Globus pallidus (tissue), 1 donor: Measurements from ENCODE around the gene NT5C.

Experiments used
- DNase-seq: peaks from one replicate; pipeline ENCODE4 v3.0.0-alpha.2; 2015; ENCODE audit warnings: low spot score

Gene NT5C

DNA sequence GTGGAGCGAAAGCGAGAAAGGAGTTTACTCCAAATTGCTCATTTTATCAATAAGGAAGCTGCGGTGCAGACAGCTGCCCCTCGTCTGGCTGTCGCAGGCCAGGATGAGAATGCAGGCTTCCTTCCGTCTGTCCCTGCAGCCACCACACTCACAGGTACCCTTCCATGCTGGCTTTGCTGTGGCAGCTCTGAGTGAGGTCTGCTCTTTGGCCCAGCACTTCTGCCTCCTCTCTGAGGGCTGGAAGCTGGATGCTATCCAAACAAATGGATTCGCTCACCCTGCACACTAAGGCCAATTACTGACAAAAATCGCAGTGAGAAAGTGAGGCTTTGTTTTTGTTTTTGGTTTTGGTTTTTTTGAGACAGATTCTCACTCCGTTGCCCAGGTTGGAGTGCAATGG lies 14.8 kb downstream of the NT5C start:
- DNase-seq, result no peak

DNA sequence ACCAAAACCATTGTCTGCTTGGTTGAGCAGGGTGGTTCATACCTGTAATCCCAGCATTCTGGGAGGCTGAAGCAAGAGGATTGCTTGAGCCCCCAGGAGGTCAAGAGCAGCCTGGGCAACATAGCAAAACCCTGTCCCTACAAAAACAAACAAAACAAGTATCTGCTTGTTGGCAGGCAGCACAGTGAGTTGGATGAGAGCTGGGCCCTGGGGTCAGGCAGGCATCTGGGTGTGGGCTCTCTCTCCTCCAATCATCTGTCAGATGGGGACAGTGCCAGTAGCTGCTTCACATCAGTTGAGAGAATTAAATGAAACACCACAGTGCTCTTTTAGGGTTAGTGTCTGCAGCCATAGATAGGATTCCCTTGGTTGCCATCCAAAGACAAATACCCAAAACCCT lies 16.0 kb downstream of the NT5C start:
- DNase-seq, result no peak

- no peak for DNase-seq
These were observed 16.8 kb downstream of the NT5C start for GRCh38 chr17:75114552-75115314.

DNA sequence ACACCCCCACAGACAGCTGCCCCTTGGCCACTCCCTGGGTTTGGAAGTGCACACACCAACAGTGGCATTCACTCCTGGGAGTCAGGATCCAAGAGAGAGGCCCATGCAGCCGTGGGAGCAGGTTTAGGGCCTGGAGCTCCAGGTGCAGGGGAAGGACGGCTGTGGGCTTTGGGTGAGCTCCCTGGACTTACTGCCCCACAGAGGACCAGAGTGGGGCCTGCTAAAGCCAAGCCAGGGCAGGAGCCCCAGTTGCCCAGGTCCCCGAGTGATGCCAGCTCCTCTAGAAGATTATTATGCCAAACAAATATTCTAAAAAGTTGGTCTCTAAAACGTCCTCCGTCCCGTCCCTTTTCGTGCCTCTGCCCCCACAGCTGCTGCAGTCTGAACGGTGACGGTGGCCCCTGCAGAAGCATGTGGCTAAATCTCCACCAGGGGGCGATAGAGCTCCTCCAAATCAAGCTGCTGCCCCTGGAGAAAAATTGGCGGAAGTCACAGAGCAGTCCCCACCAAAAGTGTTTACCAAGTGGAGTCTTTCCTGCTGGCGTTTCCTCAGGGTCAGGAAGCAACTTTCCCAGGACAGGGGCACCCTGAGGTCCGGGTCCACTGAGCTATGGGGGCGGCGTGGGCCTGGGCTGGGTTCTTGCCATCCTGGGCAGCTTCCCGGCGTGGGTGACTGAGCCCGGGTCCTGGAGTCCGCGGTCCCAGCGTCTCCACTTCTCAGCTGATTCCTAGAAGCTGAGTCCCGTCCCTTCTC lies 17.6 kb downstream of the NT5C start:
- peak; percentile 91 for DNase-seq

- DNase-seq, result no peak
These were observed 19.7 kb downstream of the NT5C start for GRCh38 chr17:75111777-75112335.

GRCh38 chr17:75110234-75110937 lies 21.2 kb downstream of the NT5C start:
- no peak for DNase-seq

GRCh38 chr17:75109407-75110233 lies 21.9 kb downstream of the NT5C start, which contains the start of gene ARMC7:
TSS of gene ARMC7 (plus strand) at chr17:75109969. CDS start at chr17:75110289, 320 bp downstream.
- DNase-seq, result peak; percentile 76

GRCh38 chr17:75109046-75109406 lies 22.5 kb downstream of the NT5C start:
- no peak for DNase-seq

DNA sequence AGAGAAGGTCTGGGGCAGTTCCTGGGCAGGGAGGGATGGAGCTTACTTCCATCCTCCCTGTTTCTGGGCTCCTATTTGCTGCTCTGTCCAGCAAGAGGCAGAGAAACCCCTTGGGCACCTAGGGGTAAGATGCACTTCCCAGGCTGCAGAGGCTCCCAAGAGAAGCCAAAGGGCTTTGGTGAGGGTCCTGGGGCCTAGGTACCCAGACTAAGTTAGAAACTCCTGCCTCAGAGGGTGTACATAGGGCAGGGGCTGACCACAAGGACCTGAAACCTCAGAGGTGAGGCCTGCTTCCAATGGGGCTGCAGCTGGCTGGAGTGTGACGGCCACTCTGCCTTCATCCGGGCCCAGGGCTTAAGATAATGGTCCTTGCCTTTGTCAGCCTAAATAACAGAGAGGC lies 23.3 kb downstream of the NT5C start:
- no peak for DNase-seq

- no peak for DNase-seq
These were observed 26.1 kb downstream of the NT5C start for GRCh38 chr17:75105126-75106080.

GRCh38 chr17:75103601-75104554 lies 27.7 kb downstream of the NT5C start:
- no peak for DNase-seq

DNA sequence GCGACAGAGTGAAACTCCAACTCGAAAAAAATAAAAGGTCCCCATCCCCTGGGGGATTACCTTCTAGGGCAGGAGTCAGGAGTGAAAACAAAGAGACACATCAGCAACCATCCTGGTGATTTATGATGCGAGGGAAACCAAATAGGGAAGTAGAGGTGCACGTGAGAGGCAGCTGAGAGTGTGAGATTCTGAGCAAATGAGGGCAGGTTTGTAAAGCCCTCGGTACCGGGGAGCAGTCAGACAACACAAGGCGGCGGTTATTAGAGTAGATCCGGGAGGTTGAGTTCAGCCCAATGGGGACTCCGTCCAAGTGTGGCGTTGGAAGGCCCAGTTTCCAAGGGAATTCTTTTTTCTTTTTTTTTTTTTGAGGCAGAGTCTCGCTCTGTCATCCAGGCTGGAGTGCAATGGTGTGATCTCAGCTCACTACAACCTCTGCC lies 29.1 kb downstream of the NT5C start:
- no peak for DNase-seq

GRCh38 chr17:75099881-75100595 lies 31.5 kb downstream of the NT5C start:
- no peak for DNase-seq

GRCh38 chr17:75098861-75099260 lies 32.7 kb downstream of the NT5C start:
- no peak for DNase-seq

DNA sequence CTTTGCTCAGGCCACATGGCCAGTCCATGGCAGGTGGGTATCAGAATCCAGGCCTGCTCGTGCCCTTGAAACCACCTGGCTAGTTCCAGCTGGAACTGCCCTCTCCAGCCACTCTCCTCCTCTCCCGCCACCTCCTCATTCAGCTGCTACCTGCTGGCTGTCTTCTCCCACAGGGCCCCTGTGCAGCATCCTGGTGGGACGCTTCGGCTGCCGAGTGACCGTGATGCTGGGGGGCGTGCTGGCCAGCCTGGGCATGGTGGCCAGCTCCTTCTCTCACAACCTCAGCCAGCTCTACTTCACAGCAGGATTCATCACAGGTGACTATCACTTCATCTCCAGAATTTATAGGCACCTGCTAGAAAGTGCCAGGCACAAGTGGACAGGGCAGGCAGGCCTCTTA lies 33.7 kb downstream of the NT5C start:
- no peak for DNase-seq

- DNase-seq, result peak; percentile 34
These were observed 35.4 kb downstream of the NT5C start for GRCh38 chr17:75096082-75096625.

- DNase-seq, result no peak
These were observed 36.6 kb downstream of the NT5C start for GRCh38 chr17:75094871-75095399.
